Fibroblast of lung (primary cell): ENCODE data around the gene PRPF39. TPM values are rescaled to one million over a fixed set of nuclear protein-coding genes. Genes with fewer than 3 reads are reported as not detected.

ENCODE experiments used
- DNase-seq, 2 donors: peaks; one replicate each; pipeline versions ENCODE4 v3.0.0 to v3.0.0-alpha.2; 2010; ENCODE audit warnings: low read depth in 2 of 2
- H2AFZ ChIP-seq: 2 replicates; pipeline ENCODE4 v1.5.1; 2012; ENCODE audit warnings: low read length, control low read depth, inconsistent platforms
- H3K27ac ChIP-seq: 2 replicates; pipeline ENCODE4 v1.5.1; 2011; ENCODE audit warnings: low read length, control low read depth; ENCODE audit not compliant: insufficient read depth
- H3K27me3 ChIP-seq: 2 replicates; pipeline ENCODE4 v1.5.1; 2011; ENCODE audit warnings: mild to moderate bottlenecking, low read length; ENCODE audit not compliant: control insufficient read depth, insufficient read depth
- H3K36me3 ChIP-seq: 2 replicates; pipeline ENCODE4 v1.5.1; 2011; ENCODE audit warnings: low read length; ENCODE audit not compliant: control insufficient read depth, insufficient read depth
- H3K4me1 ChIP-seq: 2 replicates; pipeline ENCODE4 v1.5.1; 2011; ENCODE audit warnings: low read length; ENCODE audit not compliant: control insufficient read depth, insufficient read depth; ENCODE audit errors: extremely low read depth
- H3K4me2 ChIP-seq: 2 replicates; pipeline ENCODE4 v1.5.1; 2011; ENCODE audit warnings: low read length, control low read depth; ENCODE audit not compliant: insufficient read depth; ENCODE audit errors: extremely low read depth
- H3K4me3 ChIP-seq, 4 experiments: fragments of 200-600 bp in 1 of 4; sonication (generic) in 1 of 4; replicated peaks in 1 of 4; 2 replicates each; pipeline ENCODE4 v1.5.1; 2011 to 2016; ENCODE audit warnings: low read length in 4 of 4, low read depth in 3 of 4, mild to moderate bottlenecking in 3 of 4, control low read depth in 2 of 4, inconsistent platforms in 1 of 4, mixed read lengths in 1 of 4; ENCODE audit not compliant: insufficient read depth in 1 of 4; ENCODE audit errors: control extremely low read depth in 1 of 4
- H3K79me2 ChIP-seq: 2 replicates; pipeline ENCODE4 v1.5.1; 2012; ENCODE audit warnings: mild to moderate bottlenecking, low read length, inconsistent platforms; ENCODE audit not compliant: control insufficient read depth, insufficient read depth
- H3K9ac ChIP-seq: 2 replicates; pipeline ENCODE4 v1.5.1; 2011; ENCODE audit warnings: mild to moderate bottlenecking, low read length, control low read depth; ENCODE audit not compliant: insufficient read depth
- H3K9me3 ChIP-seq: 2 replicates; pipeline ENCODE4 v1.5.1; 2012; ENCODE audit warnings: low read depth, low read length; ENCODE audit not compliant: control insufficient read depth, insufficient read depth
- H4K20me1 ChIP-seq: 2 replicates; pipeline ENCODE4 v1.5.1; 2011; ENCODE audit warnings: low read length; ENCODE audit not compliant: control insufficient read depth, insufficient read depth; ENCODE audit errors: extremely low read depth
- CTCF ChIP-seq, 2 donors: IDR thresholded peaks in 1 of 2; conservative IDR thresholded peaks in 1 of 2; 1 replicate in 1 of 2; 2 replicates in 1 of 2; pipeline ENCODE4 v1.5.1; 2011 to 2012; ENCODE audit warnings: low read length in 2 of 2, control low read depth in 1 of 2, inconsistent platforms in 1 of 2, low read depth in 1 of 2, mild to moderate bottlenecking in 1 of 2
- EZH2 ChIP-seq: IDR thresholded peaks from 2 replicates; pipeline ENCODE4 v1.5.1; 2012; ENCODE audit warnings: low read length, control low read depth, mild to moderate bottlenecking; ENCODE audit errors: missing control alignments
- polyA plus RNA-seq, 2 donors: library from polyadenylated mRNA; depleted of rRNA in 1 of 2; stranded (reverse) in 1 of 2; unstranded in 1 of 2; fragments of >200 nt; gene quantifications; 2 replicates each; pipeline ENCODE4 v1.2.1, GENCODE V29; 2011 to 2012; ENCODE audit warnings: missing spikeins in 1 of 2
- total RNA-seq: library from RNA; depleted of rRNA; stranded (reverse); fragments of >200 nt; gene quantifications from 2 replicates; pipeline ENCODE4 v1.2.1, GENCODE V29; 2014

The PRPF39 gene
- total and polyA plus RNA-seq, 2 donors (not counting 1 experiment from before 2014, with no cell fraction given): 28.4 to 28.5 TPM

- Histone ChIP-seq H4K20me1 (no peaks in the 10 kb centered on the region), H3K9me3 (no peaks in the 10 kb centered on the region), H3K36me3 (peaks cover 8% of the 10 kb centered on the region), H3K27me3 (no peaks in the 10 kb centered on the region), H3K9ac (no peak overlapping the region), H3K27ac (no peak overlapping the region), H3K4me2 (no peak overlapping the region), H3K4me3 (no peak overlapping the region), H3K79me2 (no peaks in the 10 kb centered on the region), H3K4me1 (no peaks in the 10 kb centered on the region), H2AFZ (no peak overlapping the region)
- no peak for TF ChIP-seq CTCF (conservative IDR thresholded peaks at IDR 0.05 in 1 of 2, IDR thresholded peaks at IDR 0.05 in 1 of 2; ENCODE audit: low read depth in 1 of 2, low read length in 2 of 2)
- TF ChIP-seq EZH2: no peak
- DNase-seq: no peak
These were observed 39.4 kb downstream of the PRPF39 start for GRCh38 chr14:45123271-45123670.

GRCh38 chr14:45125754-45126153 lies 41.8 kb downstream of the PRPF39 start:
- no peak overlapping the region for H3K4me3 ChIP-seq
- peak in 1 of 2 donors; percentile 14 for DNase-seq
- no peaks in the 10 kb centered on the region for H3K27me3 ChIP-seq
- no peak overlapping the region for H2AFZ ChIP-seq
- H3K79me2 ChIP-seq: no peaks in the 10 kb centered on the region
- H3K9ac ChIP-seq: no peak overlapping the region
- H3K36me3 ChIP-seq: peaks cover 6% of the 10 kb centered on the region
- peak in 1 of 2 donors; percentile 44 for TF ChIP-seq CTCF (conservative IDR thresholded peaks at IDR 0.05 in 1 of 2, IDR thresholded peaks at IDR 0.05 in 1 of 2; ENCODE audit: low read depth in 1 of 2, low read length in 2 of 2)
- TF ChIP-seq EZH2: no peak
- no peaks in the 10 kb centered on the region for H4K20me1 ChIP-seq
- H3K9me3 ChIP-seq: no peaks in the 10 kb centered on the region
- H3K27ac ChIP-seq: no peak overlapping the region
- H3K4me1 ChIP-seq: no peaks in the 10 kb centered on the region
- H3K4me2 ChIP-seq: no peak overlapping the region

- H3K4me3 ChIP-seq: no peak overlapping the region
- no peak for DNase-seq
- H4K20me1 ChIP-seq: no peaks in the 10 kb centered on the region
- H3K4me2 ChIP-seq: no peak overlapping the region
- no peak for TF ChIP-seq EZH2
- H2AFZ ChIP-seq: no peak overlapping the region
- no peak overlapping the region for H3K9ac ChIP-seq
- H3K4me1 ChIP-seq: no peaks in the 10 kb centered on the region
- H3K9me3 ChIP-seq: no peaks in the 10 kb centered on the region
- peaks cover 4% of the 10 kb centered on the region for H3K36me3 ChIP-seq
- H3K79me2 ChIP-seq: peaks cover 20% of the 10 kb centered on the region
- no peak overlapping the region for H3K27ac ChIP-seq
- no peaks in the 10 kb centered on the region for H3K27me3 ChIP-seq
These were observed 45.2 kb downstream of the PRPF39 start for GRCh38 chr14:45128963-45129629.
